ENCODE measurements around the gene LRRFIP1. TPM values are rescaled to one million over a fixed set of nuclear protein-coding genes. Genes with fewer than 3 reads are reported as not detected.
A peak's percentile ranks its signal among the peaks of the same experiment; 100 is the strongest.

LRRFIP1 gene
- total and polyA plus RNA-seq, 2 of the 13 experiments (the other 11 are each of a cell fraction or from before 2014, with no cell fraction given), result 15.9 to 40.5 TPM

DNA sequence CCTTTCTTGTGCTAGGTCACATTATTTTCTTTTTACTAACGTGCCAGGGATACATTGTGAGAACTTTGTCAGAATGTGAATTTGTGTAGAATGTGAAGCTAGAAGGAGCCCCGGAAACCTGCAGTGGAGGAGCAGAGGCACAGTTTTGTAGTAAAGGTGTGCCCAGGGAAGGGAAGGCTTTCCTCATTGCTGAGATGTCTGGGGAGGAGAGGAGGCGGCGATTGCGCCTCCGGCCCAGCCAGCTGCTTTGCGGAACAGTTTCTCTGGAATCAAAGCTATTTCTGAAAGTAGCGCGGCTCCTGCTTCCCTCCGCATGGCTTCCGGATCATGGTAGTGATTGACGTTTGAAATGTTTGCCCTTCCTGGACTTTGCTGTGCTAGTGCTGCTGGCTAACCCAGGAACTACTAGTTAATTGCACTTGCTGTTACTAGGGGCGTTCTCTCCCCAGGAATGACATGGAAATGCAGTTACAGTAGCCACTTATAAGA is 88.1 kb downstream of the LRRFIP1 start (continued):
- TF ChIP-seq GPBP1L1 (CRISPR knock-in tag; IDR thresholded peaks at IDR 0.05) (no peak), SMC3 (IDR thresholded peaks at IDR 0.05; ENCODE audit: low read length) (no peak), MATR3 (CRISPR knock-in tag; IDR thresholded peaks at IDR 0.05) (no peak), PHB2 (IDR thresholded peaks at IDR 0.05; ENCODE audit: partially characterized antibody) (no peak), NAIF1 (CRISPR knock-in tag; IDR thresholded peaks at IDR 0.05; ENCODE audit: borderline replicate concordance) (no peak), JARID2 (CRISPR knock-in tag; IDR thresholded peaks at IDR 0.05; ENCODE audit: insufficient replicate concordance) (no peak), USF2 (IDR thresholded peaks at IDR 0.05; ENCODE audit: low read depth, low read length) (no peak), USF2 (CRISPR knock-in tag; IDR thresholded peaks at IDR 0.05; ENCODE audit: borderline replicate concordance) (no peak), NR2F1 (CRISPR knock-in tag; IDR thresholded peaks at IDR 0.05) (no peak), ZNF703 (CRISPR knock-in tag; IDR thresholded peaks at IDR 0.05; ENCODE audit: borderline replicate concordance) (no peak), SOX13 (IDR thresholded peaks at IDR 0.05) (no peak), SOX13 (CRISPR knock-in tag; conservative IDR thresholded peaks at IDR 0.05 in 1 of 2, IDR thresholded peaks at IDR 0.05 in 1 of 2) (peak in 1 of 2 experiments; percentile 64; a peak in 1 of 4 replicates), ZNF878 (CRISPR knock-in tag; IDR thresholded peaks at IDR 0.05) (no peak), CAMTA2 (CRISPR knock-in tag; IDR thresholded peaks at IDR 0.05; ENCODE audit: borderline replicate concordance) (no peak), ZBTB38 (CRISPR knock-in tag; IDR thresholded peaks at IDR 0.05) (peak; percentile 54; the same call in 1 of the 2 replicates), GMEB1 (CRISPR knock-in tag; IDR thresholded peaks at IDR 0.05; ENCODE audit: borderline replicate concordance) (no peak), HOXA3 (CRISPR knock-in tag; IDR thresholded peaks at IDR 0.05) (peak; percentile 58), NFRKB (IDR thresholded peaks at IDR 0.05) (no peak), MLX (CRISPR knock-in tag; IDR thresholded peaks at IDR 0.05) (no peak), RELA (CRISPR knock-in tag; IDR thresholded peaks at IDR 0.05) (no peak), XRCC5 (optimal IDR thresholded peaks at IDR 0.05; ENCODE audit: low read length) (peak; percentile 36), SALL1 (CRISPR knock-in tag; IDR thresholded peaks at IDR 0.05) (peak; percentile 82), PCBP2 (optimal IDR thresholded peaks at IDR 0.05; ENCODE audit: low read depth, low read length, poor library complexity, severe bottlenecking) (no peak)
- TF ChIP-seq, protein P1, sequence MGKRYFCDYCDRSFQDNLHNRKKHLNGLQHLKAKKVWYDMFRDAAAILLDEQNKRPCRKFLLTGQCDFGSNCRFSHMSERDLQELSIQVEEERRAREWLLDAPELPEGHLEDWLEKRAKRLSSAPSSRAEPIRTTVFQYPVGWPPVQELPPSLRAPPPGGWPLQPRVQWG (CRISPR knock-in tag; IDR thresholded peaks at IDR 0.05; ENCODE audit: borderline replicate concordance, low read depth), result no peak
- TF ChIP-seq, protein P2, sequence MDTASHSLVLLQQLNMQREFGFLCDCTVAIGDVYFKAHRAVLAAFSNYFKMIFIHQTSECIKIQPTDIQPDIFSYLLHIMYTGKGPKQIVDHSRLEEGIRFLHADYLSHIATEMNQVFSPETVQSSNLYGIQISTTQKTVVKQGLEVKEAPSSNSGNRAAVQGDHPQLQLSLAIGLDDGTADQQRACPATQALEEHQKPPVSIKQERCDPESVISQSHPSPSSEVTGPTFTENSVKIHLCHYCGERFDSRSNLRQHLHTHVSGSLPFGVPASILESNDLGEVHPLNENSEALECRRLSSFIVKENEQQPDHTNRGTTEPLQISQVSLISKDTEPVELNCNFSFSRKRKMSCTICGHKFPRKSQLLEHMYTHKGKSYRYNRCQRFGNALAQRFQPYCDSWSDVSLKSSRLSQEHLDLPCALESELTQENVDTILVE (CRISPR knock-in tag; IDR thresholded peaks at IDR 0.05), result no peak

All from HepG2 (cell line).